T-helper 1 cell treated with Interleukin-12 subunit alpha and Interleukin-12 subunit beta and Interleukin-4 antibody, amounts not matched to agents 30 μg/mL and 1 μg/mL, for 36 hours (primary cell): Measurements from ENCODE around the gene ISLR.

Source experiments
- H3K27ac Mint-ChIP-seq: one replicate; pipeline ENCODE4 v1.8.0; 2021; ENCODE audit warnings: mild to moderate bottlenecking, mixed read lengths
- H3K27me3 Mint-ChIP-seq: one replicate; pipeline ENCODE4 v1.8.0; 2021; ENCODE audit warnings: low read depth, mixed read lengths
- H3K36me3 Mint-ChIP-seq: one replicate; pipeline ENCODE4 v1.8.0; 2021; ENCODE audit warnings: low read depth, mixed read lengths
- H3K4me1 Mint-ChIP-seq: one replicate; pipeline ENCODE4 v1.8.0; 2021; ENCODE audit warnings: low read depth, mixed read lengths
- H3K4me3 Mint-ChIP-seq: one replicate; pipeline ENCODE4 v1.8.0; 2021; ENCODE audit warnings: mild to moderate bottlenecking, moderate library complexity, mixed read lengths
- H3K9me3 Mint-ChIP-seq: one replicate; pipeline ENCODE4 v1.8.0; 2021; ENCODE audit warnings: mixed read lengths

ISLR gene

GRCh38 chr15:74174958-74175253 lies 1.4 kb downstream of the ISLR start:
- Mint-ChIP-seq H3K4me1 (no peaks in the 10 kb centered on the region), H3K4me3 (no peak overlapping the region)

DNA sequence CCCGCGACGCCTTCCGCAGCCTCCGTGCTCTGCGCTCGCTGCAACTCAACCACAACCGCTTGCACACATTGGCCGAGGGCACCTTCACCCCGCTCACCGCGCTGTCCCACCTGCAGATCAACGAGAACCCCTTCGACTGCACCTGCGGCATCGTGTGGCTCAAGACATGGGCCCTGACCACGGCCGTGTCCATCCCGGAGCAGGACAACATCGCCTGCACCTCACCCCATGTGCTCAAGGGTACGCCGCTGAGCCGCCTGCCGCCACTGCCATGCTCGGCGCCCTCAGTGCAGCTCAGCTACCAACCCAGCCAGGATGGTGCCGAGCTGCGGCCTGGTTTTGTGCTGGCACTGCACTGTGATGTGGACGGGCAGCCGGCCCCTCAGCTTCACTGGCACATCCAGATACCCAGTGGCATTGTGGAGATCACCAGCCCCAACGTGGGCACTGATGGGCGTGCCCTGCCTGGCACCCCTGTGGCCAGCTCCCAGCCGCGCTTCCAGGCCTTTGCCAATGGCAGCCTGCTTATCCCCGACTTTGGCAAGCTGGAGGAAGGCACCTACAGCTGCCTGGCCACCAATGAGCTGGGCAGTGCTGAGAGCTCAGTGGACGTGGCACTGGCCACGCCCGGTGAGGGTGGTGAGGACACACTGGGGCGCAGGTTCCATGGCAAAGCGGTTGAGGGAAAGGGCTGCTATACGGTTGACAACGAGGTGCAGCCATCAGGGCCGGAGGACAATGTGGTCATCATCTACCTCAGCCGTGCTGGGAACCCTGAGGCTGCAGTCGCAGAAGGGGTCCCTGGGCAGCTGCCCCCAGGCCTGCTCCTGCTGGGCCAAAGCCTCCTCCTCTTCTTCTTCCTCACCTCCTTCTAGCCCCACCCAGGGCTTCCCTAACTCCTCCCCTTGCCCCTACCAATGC lies 2.0 kb downstream of the ISLR start:
- no peaks in the 10 kb centered on the region for H3K27me3 Mint-ChIP-seq
- no peaks in the 10 kb centered on the region for H3K36me3 Mint-ChIP-seq
- no peaks in the 10 kb centered on the region for H3K4me1 Mint-ChIP-seq
- no peak overlapping the region for H3K4me3 Mint-ChIP-seq
- H3K27ac Mint-ChIP-seq: no peak overlapping the region
- H3K9me3 Mint-ChIP-seq: no peaks in the 10 kb centered on the region

More at GRCh38 chr15:74174958-74175253, 1.4 kb downstream of the ISLR start:
- Mint-ChIP-seq H3K9me3 (no peaks in the 10 kb centered on the region), H3K27ac (no peak overlapping the region), H3K27me3 (no peaks in the 10 kb centered on the region), H3K36me3 (no peaks in the 10 kb centered on the region)

DNA sequence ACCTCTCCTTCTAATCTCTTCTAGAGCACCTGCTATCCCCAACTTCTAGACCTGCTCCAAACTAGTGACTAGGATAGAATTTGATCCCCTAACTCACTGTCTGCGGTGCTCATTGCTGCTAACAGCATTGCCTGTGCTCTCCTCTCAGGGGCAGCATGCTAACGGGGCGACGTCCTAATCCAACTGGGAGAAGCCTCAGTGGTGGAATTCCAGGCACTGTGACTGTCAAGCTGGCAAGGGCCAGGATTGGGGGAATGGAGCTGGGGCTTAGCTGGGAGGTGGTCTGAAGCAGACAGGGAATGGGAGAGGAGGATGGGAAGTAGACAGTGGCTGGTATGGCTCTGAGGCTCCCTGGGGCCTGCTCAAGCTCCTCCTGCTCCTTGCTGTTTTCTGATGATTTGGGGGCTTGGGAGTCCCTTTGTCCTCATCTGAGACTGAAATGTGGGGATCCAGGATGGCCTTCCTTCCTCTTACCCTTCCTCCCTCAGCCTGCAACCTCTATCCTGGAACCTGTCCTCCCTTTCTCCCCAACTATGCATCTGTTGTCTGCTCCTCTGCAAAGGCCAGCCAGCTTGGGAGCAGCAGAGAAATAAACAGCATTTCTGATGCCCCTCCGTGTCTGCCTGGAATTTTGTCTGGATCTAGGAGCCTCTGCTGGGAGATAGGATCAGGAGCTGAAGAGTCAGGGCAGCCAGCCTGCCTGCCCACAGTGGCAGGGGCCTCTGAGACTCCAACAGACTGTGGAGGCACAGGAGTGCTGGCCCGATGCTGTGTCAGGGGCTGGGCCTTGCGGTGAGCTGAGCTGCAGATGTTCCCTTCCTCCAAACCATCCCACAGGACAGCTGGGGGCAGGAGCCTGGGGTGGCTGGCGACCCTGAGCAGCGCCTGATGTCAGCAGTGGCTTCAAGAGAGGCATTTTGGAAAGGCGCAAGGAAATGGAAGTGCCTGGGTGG lies 3.0 kb downstream of the ISLR start:
- no peak overlapping the region for H3K4me3 Mint-ChIP-seq
- no peaks in the 10 kb centered on the region for H3K36me3 Mint-ChIP-seq
- H3K27ac Mint-ChIP-seq: no peak overlapping the region
- H3K4me1 Mint-ChIP-seq: no peaks in the 10 kb centered on the region
- H3K27me3 Mint-ChIP-seq: no peaks in the 10 kb centered on the region
- no peaks in the 10 kb centered on the region for H3K9me3 Mint-ChIP-seq

- Mint-ChIP-seq H3K36me3 (no peaks in the 10 kb centered on the region), H3K9me3 (no peaks in the 10 kb centered on the region), H3K27me3 (no peaks in the 10 kb centered on the region), H3K4me3 (no peak overlapping the region), H3K4me1 (no peaks in the 10 kb centered on the region), H3K27ac (no peak overlapping the region)
Measured at GRCh38 chr15:74178326-74179100, 5.0 kb downstream of the ISLR start.

DNA sequence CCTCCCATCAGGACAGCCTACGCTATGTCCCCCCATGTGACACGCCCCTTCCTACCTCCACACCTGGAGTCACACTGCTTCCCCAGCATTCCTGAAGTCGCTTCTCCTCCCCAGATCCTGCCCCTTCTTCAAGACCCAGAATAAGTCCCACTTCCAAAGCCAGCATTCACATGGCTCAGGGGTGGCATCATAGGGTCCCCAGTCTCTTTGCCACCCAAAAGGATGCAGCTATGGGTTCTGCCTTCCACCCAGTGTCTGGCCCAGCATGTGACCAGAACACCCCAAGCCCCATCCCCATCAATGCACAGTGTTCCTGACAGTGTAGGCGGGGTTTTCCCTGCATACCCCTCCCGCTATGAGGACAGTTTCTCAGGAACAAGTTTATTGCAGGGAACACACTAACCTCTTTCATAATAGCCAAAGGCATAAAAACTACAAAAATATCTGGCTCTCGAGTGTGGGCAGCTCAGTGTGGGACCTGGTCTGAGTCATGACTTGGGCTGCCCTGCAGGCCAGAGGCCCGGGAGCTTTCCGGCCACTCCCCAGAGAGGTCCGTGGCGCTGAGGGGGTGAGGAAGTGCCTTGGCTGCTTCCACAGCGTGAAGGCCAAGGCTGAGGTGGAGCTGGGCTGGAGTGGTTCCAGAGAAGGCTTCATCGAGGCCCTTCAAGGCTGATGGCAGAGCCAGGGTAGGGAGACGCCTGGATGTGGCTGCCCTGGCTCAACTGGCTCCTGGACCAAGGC lies 5.8 kb downstream of the ISLR start:
- H3K27ac Mint-ChIP-seq: no peak overlapping the region
- H3K4me3 Mint-ChIP-seq: no peak overlapping the region
- no peaks in the 10 kb centered on the region for H3K36me3 Mint-ChIP-seq
- no peaks in the 10 kb centered on the region for H3K27me3 Mint-ChIP-seq
- no peaks in the 10 kb centered on the region for H3K4me1 Mint-ChIP-seq
- H3K9me3 Mint-ChIP-seq: no peaks in the 10 kb centered on the region

DNA sequence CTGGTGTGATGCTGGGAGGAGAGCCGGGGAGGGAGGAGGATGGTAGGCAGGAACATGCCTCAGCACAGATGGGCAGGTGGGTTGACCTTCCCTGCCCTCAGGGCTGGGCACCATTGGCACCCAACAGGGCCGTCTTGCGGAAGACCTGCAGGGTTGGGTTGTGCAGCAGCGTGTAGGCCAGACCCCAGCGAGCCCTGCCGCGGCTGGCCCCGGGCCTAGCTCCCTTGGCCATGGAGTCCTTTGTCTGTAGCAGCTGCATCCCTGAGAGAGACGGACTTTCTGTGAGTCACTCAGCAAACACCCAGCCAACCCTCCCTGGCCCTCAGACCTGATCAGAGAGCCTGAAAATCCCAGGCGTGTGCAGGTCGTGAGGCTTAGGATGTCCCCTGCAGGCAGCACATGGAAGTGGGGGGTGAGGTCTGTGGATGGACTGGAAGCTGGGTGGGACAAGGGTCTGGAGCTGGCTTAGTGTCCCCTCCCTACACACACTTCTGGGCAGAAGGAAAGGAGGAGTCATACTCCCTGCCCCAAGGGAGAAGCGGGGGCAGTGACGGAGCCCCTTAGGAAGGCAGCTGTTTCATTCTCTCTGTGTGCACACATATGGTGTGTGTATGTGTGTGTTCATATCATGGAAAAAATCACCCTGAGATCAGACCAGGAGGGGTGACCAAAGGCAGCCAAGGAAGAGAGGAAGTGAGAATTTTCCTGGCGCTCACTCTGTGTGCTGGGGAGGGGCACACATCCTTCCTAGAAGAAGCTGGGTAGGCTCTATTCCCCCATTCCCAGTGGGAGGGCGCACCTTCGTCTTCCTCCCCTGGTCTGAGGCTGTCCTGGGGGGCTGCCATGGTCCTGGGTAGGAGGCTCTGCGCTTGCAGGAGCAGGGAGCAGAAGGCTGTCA lies 6.7 kb downstream of the ISLR start:
- no peak overlapping the region for H3K4me3 Mint-ChIP-seq
- H3K9me3 Mint-ChIP-seq: no peaks in the 10 kb centered on the region
- no peak overlapping the region for H3K27ac Mint-ChIP-seq
- H3K4me1 Mint-ChIP-seq: no peaks in the 10 kb centered on the region
- no peaks in the 10 kb centered on the region for H3K36me3 Mint-ChIP-seq
- no peaks in the 10 kb centered on the region for H3K27me3 Mint-ChIP-seq

DNA sequence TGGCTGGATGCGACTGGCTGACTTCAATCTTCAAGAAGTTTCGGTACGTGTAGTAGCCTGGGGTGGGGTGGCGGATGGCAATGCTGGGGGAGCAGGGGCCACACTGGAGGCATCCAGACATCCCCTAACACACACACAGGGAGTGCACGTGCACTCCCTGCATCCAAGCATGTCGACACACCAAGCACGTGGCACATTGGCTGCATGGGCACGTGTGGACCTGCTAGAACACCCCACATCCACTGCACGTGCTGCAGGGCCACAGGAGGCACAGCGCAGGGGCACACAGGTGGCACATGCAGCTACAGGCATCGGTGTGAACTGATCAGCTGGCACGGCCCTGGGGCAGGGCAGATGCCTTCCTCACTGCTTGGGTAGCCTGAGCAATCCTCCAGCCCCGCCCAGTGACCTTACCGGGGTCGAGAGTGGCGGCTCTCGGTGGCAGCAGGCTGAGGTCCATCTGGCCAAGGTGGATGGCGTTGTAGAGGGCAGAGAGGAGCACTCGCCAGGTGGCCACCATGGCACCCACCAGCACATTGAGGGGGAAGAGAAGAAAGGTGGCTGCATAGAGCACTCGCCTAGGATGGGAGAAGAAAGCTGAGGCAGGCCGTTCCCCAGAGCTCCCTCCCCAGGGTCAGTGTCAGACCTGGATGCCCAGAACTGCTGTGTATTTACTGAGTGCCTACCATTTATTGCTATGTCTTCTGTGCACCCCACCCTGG lies 7.5 kb downstream of the ISLR start:
- Mint-ChIP-seq H3K9me3 (no peaks in the 10 kb centered on the region), H3K4me1 (no peaks in the 10 kb centered on the region), H3K36me3 (no peaks in the 10 kb centered on the region), H3K4me3 (no peak overlapping the region), H3K27me3 (no peaks in the 10 kb centered on the region), H3K27ac (no peak overlapping the region)

GRCh38 chr15:74182131-74182530 lies 8.6 kb downstream of the ISLR start:
- no peaks in the 10 kb centered on the region for H3K4me1 Mint-ChIP-seq

DNA sequence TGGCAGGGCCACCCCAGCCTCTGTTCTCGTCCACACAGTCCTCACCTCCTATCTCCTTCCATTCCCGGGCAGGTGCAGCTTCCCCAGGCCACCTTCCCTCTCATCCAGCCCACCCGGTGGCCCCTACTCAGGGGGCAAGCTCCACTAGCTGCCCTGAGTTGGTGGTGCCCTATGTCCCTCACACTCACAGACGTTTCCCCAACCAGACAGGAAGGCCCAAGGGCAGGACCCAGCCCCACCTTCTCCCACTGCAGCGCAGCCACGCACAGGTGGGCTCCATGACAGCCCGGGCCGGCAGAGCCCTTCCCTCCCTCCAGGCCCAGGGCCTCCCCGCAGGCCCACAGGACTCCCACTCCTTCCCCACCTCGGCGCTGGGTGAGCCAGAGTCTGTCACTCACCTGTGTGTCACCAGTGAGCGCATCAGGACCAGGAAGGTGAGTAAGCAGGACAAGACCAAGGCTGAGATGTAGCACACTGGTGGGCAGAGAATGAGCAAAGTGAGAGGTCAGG lies 11.1 kb downstream of the ISLR start:
- H3K4me3 Mint-ChIP-seq: no peak overlapping the region
- H3K9me3 Mint-ChIP-seq: no peaks in the 10 kb centered on the region
- H3K36me3 Mint-ChIP-seq: no peaks in the 10 kb centered on the region
- H3K4me1 Mint-ChIP-seq: no peaks in the 10 kb centered on the region
- no peaks in the 10 kb centered on the region for H3K27me3 Mint-ChIP-seq
- H3K27ac Mint-ChIP-seq: no peak overlapping the region

More at GRCh38 chr15:74182131-74182530, 8.6 kb downstream of the ISLR start:
- Mint-ChIP-seq H3K9me3 (no peaks in the 10 kb centered on the region), H3K4me3 (no peak overlapping the region), H3K27me3 (no peaks in the 10 kb centered on the region), H3K27ac (no peak overlapping the region), H3K36me3 (no peaks in the 10 kb centered on the region)

GRCh38 chr15:74185710-74186348 lies 12.3 kb downstream of the ISLR start:
- Mint-ChIP-seq H3K4me3 (no peak overlapping the region), H3K27ac (no peak overlapping the region), H3K9me3 (no peaks in the 10 kb centered on the region), H3K4me1 (no peaks in the 10 kb centered on the region), H3K36me3 (no peaks in the 10 kb centered on the region), H3K27me3 (no peaks in the 10 kb centered on the region)

- Mint-ChIP-seq H3K4me3 (no peak overlapping the region), H3K4me1 (no peaks in the 10 kb centered on the region)
Measured at GRCh38 chr15:74188216-74188615, 14.7 kb downstream of the ISLR start.

GRCh38 chr15:74191798-74192197 lies 18.3 kb downstream of the ISLR start:
- Mint-ChIP-seq H3K27ac (no peak overlapping the region), H3K9me3 (no peaks in the 10 kb centered on the region), H3K36me3 (no peaks in the 10 kb centered on the region), H3K4me3 (no peak overlapping the region), H3K4me1 (no peaks in the 10 kb centered on the region), H3K27me3 (no peaks in the 10 kb centered on the region)

More at GRCh38 chr15:74188216-74188615, 14.7 kb downstream of the ISLR start:
- H3K27ac Mint-ChIP-seq: no peak overlapping the region
- H3K36me3 Mint-ChIP-seq: no peaks in the 10 kb centered on the region
- no peaks in the 10 kb centered on the region for H3K9me3 Mint-ChIP-seq
- H3K27me3 Mint-ChIP-seq: no peaks in the 10 kb centered on the region
